Activated T-cell treated with anti-CD3 and anti-CD28 coated beads, Interleukin-2, amount 50 U/mL, for 4 hours (primary cell): Measurements from ENCODE around the gene CNPY3. TPM values are rescaled to one million over a fixed set of nuclear protein-coding genes. Genes with fewer than 3 reads are reported as not detected.
"Not testable (repeated sequence)": the region's sequence is repeated elsewhere in the genome, so short reads cannot be mapped to it uniquely, and the experiment has no call there.

Source experiments
- ATAC-seq, 2 donors: fragments of 200-7000 bp; cut with Tn5 transposase; one replicate each; pipeline ENCODE4 v1.10.0; 2021
- DNase-seq: peaks from one replicate; pipeline ENCODE4 v3.0.0-alpha.2; 2020
- H3K27me3 Mint-ChIP-seq: one replicate; pipeline ENCODE4 v1.8.0; 2021; ENCODE audit warnings: low read depth, mixed read lengths
- H3K36me3 Mint-ChIP-seq: one replicate; pipeline ENCODE4 v1.8.0; 2022; ENCODE audit warnings: mixed read lengths; ENCODE audit not compliant: insufficient read depth
- H3K4me1 Mint-ChIP-seq: one replicate; pipeline ENCODE4 v1.8.0; 2021; ENCODE audit warnings: low read depth, mixed read lengths
- H3K4me3 Mint-ChIP-seq: one replicate; pipeline ENCODE4 v1.8.0; 2021; ENCODE audit warnings: mild to moderate bottlenecking, moderate library complexity, mixed read lengths
- H3K9me3 Mint-ChIP-seq: one replicate; pipeline ENCODE4 v1.8.0; 2021; ENCODE audit warnings: mixed read lengths
- total RNA-seq, 3 donors: library from RNA; stranded (reverse); gene quantifications; one replicate each; pipeline ENCODE4 v1.2.1, GENCODE V29; 2021

Gene CNPY3
- 10 to 100 TPM; 41.9 to 46.6 (median 42.4) TPM for total RNA-seq

DNA sequence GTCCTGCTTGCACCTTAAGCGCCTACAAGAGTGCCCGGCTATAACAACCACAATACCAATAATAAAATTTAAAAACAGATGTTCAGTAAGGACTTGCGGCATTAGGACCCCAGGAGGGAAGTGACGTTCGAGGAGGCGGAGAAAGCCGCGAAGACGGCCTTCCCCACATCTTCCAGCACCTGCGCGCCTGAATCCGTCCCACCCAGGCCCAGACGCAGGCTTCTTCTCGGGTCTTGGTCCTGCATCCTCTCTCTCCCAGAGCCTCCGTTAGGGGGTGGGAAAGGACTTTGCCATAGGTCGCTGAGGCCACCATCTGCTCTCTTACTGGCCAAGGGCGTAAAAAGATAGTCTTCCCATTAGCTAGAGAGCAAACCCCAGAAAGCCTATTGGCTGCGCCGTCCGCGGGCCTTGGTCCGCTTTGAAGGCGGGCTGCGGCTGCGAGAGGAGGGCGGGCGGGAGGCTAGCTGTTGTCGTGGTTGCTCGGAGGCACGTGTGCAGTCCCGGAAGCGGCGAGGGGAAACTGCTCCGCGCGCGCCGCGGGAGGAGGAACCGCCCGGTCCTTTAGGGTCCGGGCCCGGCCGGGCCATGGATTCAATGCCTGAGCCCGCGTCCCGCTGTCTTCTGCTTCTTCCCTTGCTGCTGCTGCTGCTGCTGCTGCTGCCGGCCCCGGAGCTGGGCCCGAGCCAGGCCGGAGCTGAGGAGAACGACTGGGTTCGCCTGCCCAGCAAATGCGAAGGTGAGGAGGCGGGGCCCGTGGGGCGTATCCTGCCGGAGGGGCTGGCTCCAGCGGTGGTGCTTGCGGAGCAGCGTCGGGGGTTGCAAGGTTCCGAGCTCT is at the start of gene CNPY3:
CNPY3 (plus strand) TSS at position 495 of the 835 bp plus-strand sequence; CDS start at position 586, 91 bp downstream.
- Mint-ChIP-seq H3K9me3 (no peaks in the 10 kb centered on the region), H3K4me3 (peak within 1 kb of the TSS; percentile 90), H3K36me3 (peaks cover 25% of the 10 kb centered on the region), H3K4me1 (peaks cover 41% of the 10 kb centered on the region), H3K27me3 (no peaks in the 10 kb centered on the region)
- peak; percentile 84 for DNase-seq
- ATAC-seq: peak; percentile 86 to 87

DNA sequence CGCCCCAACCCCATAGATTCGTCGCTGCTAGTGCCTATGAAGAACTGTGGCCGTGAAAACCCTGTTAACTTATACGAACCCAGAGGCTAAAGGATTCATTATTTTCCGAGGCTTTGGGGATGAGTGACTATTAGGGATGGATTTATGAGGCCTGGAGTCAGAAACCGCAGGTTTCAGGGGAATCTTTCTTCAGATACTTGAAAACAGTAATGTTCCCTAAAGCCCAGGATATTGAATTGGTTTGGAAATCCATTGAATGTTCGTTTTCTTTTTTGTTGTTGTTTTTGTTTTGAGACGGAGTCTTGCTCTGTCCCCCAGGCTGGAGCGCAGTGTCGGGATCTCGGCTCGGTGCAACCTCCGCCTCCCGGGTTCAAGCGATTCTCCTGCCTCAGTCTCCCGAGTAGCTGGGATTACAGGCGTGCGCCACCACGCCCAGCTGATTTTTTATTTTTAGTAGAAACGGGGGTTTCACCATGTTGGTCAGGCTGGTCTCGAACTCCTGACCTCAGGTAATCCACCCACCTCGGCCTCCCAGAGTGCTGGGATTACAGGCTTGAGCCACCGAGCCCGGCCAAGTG is 49.0 kb upstream of the CNPY3 start:
- peaks cover 23% of the 10 kb centered on the region for H3K4me1 Mint-ChIP-seq
- not testable (repeated sequence) for DNase-seq, H3K27me3 Mint-ChIP-seq

DNA sequence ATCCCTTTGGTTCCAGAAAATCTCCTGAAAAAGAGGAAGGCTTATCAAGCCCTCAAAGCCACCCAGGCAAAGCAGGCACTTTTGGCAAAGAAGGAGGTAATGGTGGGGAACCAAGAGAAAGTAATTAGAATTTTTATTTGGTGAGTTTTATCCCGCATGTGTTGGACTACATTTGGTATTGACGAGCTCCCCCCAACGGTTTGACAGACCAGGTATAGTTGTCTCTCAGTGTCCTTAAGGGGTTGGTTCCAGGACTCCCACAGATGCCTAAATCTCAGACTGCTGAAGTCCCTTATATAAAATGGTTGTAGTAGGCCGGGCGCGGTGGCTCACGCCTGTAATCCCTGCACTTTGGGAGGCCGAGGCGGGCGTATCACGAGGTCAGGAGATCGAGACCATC is 48.4 kb upstream of the CNPY3 start:
- H3K4me1 Mint-ChIP-seq: peaks cover 23% of the 10 kb centered on the region
- not testable (repeated sequence) for H3K27me3 Mint-ChIP-seq, H3K9me3 Mint-ChIP-seq, ATAC-seq, DNase-seq
- H3K4me3 Mint-ChIP-seq: peak overlapping the region; percentile 100
- H3K36me3 Mint-ChIP-seq: peaks cover 33% of the 10 kb centered on the region

More for the DNA sequence above, 49.0 kb upstream of the CNPY3 start:
- H3K4me3 Mint-ChIP-seq: peak overlapping the region; percentile 100
- not testable (repeated sequence) for ATAC-seq, H3K9me3 Mint-ChIP-seq
- peaks cover 29% of the 10 kb centered on the region for H3K36me3 Mint-ChIP-seq

DNA sequence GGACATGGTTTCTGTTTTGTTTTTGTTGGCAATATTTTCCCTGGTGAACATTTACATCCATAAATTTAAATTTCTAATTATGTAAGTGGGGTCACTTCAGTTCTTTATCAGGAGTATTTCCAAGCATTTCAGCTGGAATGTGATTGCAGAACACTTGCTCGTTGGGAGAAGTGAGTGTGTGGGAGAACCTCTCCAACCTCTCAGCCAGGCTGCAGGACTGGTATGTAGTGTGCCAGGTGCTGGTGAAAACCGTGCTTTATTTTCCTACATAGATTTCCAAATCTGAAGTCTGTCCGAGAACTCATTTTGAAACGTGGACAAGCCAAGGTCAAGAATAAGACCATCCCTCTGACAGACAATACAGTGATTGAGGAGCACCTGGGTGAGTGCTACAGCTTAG is 43.6 kb upstream of the CNPY3 start:
- Mint-ChIP-seq H3K9me3 (no peaks in the 10 kb centered on the region), H3K36me3 (peaks cover 29% of the 10 kb centered on the region), H3K4me3 (no peak overlapping the region), H3K27me3 (no peaks in the 10 kb centered on the region), H3K4me1 (peaks cover 28% of the 10 kb centered on the region)
- ATAC-seq (no peak), DNase-seq (no peak)

DNA sequence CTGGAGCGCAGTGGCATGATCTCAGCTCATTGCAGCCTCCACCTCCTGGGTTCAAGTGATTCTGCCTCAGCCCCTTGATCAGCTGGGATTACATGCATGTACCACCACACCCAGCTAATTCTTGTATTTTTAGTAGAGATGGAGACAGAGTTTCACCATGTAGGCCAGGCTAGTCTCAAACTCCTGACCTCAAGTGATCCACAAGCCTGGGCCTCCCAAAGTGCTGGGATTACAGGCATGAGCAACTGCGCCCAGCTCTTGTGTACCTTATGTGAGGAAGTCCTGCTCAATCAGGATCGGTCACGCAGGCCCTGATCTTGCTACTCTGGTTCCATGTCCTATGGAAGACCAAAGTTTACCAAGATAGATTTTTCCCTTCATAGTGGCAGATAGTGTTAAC is 41.1 kb upstream of the CNPY3 start:
- Mint-ChIP-seq H3K4me1 (peaks cover 26% of the 10 kb centered on the region), H3K36me3 (peaks cover 24% of the 10 kb centered on the region)
- H3K9me3 Mint-ChIP-seq, H3K4me3 Mint-ChIP-seq, H3K27me3 Mint-ChIP-seq, DNase-seq, ATAC-seq: not testable (repeated sequence)

DNA sequence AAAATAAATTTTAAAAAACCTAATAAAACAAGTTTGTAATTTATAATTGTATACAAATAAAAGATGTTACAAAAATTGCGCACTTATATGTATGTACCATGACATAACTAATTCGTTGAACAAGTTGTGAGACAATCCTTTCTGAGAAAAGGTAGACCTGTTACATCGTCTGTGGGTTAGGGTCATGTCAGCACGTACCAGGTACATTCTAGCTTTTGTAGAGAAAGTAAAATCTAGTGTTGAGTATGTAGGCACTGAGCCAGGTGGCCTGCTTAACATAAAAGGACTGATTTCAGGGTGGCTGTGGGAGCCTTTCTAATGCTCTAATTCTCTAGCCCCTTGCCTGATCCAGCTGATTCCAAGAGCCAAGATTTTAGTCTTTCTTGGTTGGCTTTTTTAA is 39.5 kb upstream of the CNPY3 start:
- Mint-ChIP-seq H3K4me3 (peak overlapping the region; percentile 93), H3K4me1 (peaks cover 20% of the 10 kb centered on the region), H3K9me3 (no peaks in the 10 kb centered on the region), H3K36me3 (peaks cover 10% of the 10 kb centered on the region), H3K27me3 (no peaks in the 10 kb centered on the region)
- DNase-seq: no peak
- ATAC-seq: no peak

DNA sequence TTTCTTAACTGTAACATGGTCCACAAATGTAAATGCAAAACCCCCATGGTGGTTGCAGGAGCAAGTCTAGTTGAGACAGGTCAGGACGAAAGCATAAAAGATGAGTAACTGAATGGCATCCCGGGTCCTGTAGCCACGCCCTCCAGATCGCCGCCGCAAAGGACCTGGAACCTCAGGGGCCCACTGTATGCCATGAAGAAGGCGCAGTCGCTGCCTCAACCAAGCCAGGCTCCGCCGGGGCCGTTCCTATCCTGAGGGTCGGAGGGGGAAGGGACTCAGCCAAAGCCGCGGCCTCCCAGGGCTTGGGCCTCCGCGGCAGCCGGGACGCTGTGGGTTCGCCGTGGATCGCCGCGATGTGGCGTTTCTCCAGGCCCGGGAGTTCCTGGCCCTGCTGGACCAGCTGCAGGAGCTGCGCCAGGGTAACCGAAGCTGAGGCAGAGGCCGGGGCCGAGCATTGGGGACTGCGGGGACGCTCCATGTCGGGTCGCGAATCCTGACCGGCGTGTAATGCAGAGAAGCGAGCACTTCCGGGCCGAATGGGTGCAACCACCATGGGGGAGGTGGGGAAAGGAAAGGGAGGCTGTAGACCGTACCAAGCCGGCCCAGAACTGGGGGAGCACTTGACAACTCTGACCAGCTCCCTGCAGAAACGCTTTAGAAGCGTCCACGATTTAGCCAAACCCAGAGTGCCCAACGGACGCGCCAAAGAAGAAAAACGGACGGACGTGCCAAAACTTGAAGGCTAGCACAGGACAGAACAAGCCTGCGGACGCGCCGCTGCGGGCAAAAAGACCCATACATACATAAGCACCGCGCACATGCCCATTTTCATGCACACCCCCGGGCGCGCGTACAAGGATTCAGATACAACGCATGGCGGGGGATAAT is 38.7 kb upstream of the CNPY3 start:
- peak; percentile 92 to 93 for ATAC-seq
- Mint-ChIP-seq H3K27me3 (no peaks in the 10 kb centered on the region), H3K9me3 (no peaks in the 10 kb centered on the region), H3K36me3 (peaks cover 9% of the 10 kb centered on the region), H3K4me3 (peak overlapping the region; percentile 93), H3K4me1 (peaks cover 20% of the 10 kb centered on the region)
- DNase-seq: peak; percentile 83

DNA sequence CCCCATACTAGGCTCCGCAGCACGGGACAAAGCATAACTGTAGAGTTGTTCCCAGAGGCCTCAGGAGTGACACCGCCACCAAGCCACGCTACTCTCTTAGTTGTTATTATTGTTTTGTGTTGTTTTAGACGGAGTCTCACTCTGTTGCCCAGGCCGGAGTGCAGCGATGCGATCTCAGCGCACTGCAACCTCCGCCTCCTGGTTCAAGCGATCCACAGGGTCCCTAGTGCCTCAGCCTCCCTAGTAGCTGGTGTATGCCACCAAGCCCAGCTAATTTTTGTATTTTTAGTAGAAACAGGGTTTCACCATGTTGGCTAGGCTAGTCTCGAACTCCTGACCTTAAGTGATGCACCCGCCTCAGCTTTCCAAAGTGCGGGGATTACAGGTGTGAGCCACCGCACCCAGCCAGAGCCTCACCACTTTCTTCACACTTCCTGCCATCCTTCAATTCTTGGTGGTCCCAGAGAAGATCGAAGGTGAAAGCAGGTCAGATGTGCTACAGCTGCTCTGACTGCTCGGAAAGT is 38.0 kb upstream of the CNPY3 start:
- ATAC-seq (no peak), DNase-seq (no peak)
- no peaks in the 10 kb centered on the region for H3K9me3 Mint-ChIP-seq
- H3K36me3 Mint-ChIP-seq: peaks cover 2% of the 10 kb centered on the region
- H3K4me3 Mint-ChIP-seq: peak overlapping the region; percentile 93
- peaks cover 20% of the 10 kb centered on the region for H3K4me1 Mint-ChIP-seq
- no peaks in the 10 kb centered on the region for H3K27me3 Mint-ChIP-seq

DNA sequence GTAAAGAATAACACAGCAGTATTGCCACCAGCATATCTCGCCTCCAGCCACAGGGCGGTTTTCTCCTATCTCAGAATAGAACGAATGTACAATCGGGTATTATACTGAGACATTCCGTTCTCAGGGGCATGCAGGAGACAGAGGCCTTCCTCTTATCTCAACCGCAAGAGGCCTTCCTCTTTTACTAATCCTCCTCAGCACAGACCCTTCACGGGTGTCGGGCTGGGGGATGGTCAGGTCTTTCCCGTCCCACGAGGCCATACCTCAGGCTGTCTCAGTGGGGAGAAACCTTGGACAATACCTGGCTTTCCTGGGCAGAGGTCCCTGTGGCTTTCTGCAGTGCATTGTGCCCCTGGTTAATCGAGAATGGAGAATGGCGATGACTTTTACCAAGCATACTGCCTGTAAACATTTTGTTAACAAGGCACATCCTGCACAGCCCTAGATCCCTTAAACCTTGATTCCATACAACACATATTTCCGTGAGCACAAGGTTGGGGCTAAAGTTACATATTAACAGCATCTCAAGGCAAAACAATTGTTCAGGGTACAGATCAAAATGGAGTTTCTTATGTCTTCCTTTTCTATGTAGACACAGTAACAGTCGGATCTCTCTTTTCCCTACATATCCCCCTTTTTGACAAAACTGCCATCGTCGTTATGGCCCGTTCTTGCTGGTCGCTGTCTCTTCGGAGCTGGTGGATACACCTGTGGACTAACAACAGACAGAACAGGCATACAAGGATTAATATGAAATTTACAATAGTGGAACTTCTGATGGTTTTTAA is 35.0 kb upstream of the CNPY3 start:
- H3K9me3 Mint-ChIP-seq, DNase-seq: not testable (repeated sequence)

DNA sequence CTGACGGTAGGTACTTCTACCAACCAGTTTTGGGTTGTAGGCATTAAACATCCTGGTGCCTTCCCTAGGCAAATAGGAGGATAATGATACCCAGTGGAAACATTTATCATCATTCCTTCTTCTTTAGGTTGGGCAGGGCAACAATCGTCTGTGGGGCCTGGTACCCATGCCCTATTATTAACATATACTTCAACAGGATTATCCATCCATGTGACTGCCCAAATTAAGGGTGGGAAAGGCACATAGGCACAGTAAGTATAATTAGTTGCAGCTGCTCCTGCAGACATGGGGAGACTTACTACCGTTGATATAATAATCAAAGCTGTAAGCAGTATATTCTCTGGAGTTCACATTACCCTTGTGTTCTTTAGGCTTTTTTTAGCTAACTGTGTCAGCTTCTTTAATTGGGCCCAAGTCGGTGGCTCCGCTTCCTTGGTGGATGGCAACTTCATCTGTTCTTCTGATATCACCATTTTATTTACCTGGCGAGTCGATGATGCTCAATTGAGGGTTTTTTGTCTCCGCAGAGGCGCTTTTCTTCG is 33.0 kb upstream of the CNPY3 start:
- Mint-ChIP-seq H3K4me3 (no peak overlapping the region), H3K4me1 (peaks cover 4% of the 10 kb centered on the region), H3K36me3 (no peaks in the 10 kb centered on the region), H3K9me3 (no peaks in the 10 kb centered on the region), H3K27me3 (no peaks in the 10 kb centered on the region)
- DNase-seq (no peak), ATAC-seq (no peak)

More for the DNA sequence above, 35.0 kb upstream of the CNPY3 start:
- H3K4me1 Mint-ChIP-seq: peaks cover 18% of the 10 kb centered on the region
- H3K27me3 Mint-ChIP-seq, H3K4me3 Mint-ChIP-seq, H3K36me3 Mint-ChIP-seq, ATAC-seq: not testable (repeated sequence)

DNA sequence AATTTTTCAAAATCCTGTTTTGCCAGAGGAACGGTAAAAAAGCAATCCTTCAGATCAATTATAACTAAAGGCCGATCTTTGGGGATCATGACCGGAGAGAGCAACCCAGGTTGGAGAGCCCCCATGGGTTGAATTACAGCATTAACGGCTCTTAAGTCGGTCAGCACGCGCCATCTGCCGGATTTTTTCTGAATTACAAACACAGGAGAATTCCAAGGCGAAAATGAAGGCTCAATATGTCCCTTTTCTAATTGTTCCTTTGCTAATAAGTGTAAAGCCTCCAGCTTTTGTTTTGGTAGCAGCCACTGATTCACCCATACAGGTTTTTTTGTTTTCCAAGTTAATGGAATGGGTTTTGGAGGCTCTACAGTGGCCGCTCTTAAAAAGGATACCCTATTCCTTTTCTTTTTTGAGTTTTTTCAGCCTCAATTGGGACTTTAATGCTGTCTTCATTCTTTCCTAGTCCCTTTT is 30.4 kb upstream of the CNPY3 start:
- H3K4me3 Mint-ChIP-seq: no peak overlapping the region

DNA sequence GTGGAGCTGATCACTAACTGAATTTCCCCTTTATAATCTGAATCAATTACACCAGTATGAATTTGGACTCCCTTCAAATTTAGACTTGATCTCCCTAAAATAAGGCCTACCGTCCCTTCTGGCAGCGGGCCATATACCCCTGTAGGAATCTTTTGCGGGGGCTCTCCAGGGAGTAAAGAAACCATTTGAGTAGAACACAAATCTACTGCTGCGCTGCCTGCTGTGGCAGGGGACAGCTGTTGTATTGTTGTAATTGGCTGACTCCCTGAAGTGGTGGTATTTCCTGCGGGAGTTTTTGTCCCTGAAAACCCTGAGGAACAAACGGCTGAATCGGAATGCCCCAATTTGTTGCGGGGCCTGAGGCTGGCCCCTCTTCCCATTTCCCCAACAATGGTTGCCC is 29.4 kb upstream of the CNPY3 start:
- Mint-ChIP-seq H3K27me3 (no peaks in the 10 kb centered on the region), H3K36me3 (no peaks in the 10 kb centered on the region), H3K4me3 (no peak overlapping the region), H3K9me3 (no peaks in the 10 kb centered on the region), H3K4me1 (peaks cover 13% of the 10 kb centered on the region)
- DNase-seq (no peak), ATAC-seq (no peak)

More for the DNA sequence above, 30.4 kb upstream of the CNPY3 start:
- no peaks in the 10 kb centered on the region for H3K36me3 Mint-ChIP-seq
- peaks cover 13% of the 10 kb centered on the region for H3K4me1 Mint-ChIP-seq
- ATAC-seq (no peak), DNase-seq (peak; percentile 66)
- no peaks in the 10 kb centered on the region for H3K27me3 Mint-ChIP-seq
- H3K9me3 Mint-ChIP-seq: no peaks in the 10 kb centered on the region

DNA sequence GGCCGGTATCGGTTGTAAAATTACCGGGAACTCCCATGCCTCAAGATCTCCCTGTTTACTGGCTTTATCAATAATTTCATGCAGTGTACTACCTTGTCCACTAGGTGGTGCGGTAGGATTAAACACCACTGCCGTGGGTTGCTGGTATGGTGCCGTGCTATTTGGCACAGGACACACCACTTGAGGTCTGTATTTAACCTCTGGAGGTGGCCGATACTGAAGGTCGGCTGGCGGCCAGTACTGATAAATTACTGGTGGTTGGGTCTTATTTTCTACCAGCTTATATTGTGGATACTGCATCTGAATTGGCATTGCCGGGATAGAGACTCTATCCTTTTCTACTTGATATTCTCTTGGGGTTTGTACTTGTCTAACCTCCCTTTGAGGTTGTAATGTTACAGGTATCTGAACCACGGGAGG is 27.7 kb upstream of the CNPY3 start:
- DNase-seq: peak; percentile 55
- no peaks in the 10 kb centered on the region for H3K36me3 Mint-ChIP-seq
- H3K27me3 Mint-ChIP-seq: no peaks in the 10 kb centered on the region
- no peak overlapping the region for H3K4me3 Mint-ChIP-seq
- peaks cover 13% of the 10 kb centered on the region for H3K4me1 Mint-ChIP-seq
- H3K9me3 Mint-ChIP-seq: no peaks in the 10 kb centered on the region
- ATAC-seq: peak; percentile 93 to 94
